Measurements from ENCODE around the gene IL4I1.

DNA sequence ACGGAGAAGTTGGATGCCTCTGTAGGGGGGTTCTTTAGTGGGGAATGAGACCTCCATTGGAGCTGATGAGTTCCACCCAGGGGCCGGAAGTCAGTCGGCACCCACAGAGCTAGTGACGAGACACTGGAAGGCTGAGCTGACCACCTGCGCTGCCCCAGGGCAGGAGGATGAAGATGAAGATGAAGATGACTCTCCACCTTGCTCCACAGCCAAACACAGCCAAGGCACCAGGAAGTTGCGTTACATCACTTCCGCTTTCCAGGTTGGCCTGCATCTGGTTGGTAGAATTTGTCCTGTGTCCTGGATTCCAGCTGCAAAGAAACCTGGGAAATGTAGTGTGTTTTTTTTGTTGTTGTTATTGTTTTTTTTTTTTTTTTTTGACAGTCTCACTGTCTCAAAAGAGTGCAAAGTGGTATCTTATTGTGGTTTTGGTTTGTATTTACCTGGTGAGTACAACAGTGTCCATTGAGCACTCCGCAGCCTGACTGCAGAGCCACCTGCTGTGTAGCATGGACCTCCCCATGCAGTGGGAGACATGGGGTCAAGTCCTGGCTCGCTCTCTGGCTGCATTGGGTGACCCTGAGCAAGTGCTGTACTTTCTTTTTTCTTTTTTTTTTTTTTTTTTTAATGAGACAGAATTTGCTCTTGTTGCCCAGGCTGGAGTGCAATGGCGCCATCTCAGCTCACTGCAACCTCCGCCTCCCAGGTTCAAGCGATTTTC, 17.3 kb downstream of the IL4I1 start:
- no peak for TF ChIP-seq POLR2AphosphoS5 (IDR thresholded peaks at IDR 0.05)
- TF ChIP-seq, protein P1, sequence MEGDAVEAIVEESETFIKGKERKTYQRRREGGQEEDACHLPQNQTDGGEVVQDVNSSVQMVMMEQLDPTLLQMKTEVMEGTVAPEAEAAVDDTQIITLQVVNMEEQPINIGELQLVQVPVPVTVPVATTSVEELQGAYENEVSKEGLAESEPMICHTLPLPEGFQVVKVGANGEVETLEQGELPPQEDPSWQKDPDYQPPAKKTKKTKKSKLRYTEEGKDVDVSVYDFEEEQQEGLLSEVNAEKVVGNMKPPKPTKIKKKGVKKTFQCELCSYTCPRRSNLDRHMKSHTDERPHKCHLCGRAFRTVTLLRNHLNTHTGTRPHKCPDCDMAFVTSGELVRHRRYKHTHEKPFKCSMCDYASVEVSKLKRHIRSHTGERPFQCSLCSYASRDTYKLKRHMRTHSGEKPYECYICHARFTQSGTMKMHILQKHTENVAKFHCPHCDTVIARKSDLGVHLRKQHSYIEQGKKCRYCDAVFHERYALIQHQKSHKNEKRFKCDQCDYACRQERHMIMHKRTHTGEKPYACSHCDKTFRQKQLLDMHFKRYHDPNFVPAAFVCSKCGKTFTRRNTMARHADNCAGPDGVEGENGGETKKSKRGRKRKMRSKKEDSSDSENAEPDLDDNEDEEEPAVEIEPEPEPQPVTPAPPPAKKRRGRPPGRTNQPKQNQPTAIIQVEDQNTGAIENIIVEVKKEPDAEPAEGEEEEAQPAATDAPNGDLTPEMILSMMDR (IDR thresholded peaks at IDR 0.05) = no peak
- no peak for TF ChIP-seq POLR2A (IDR thresholded peaks at IDR 0.05; ENCODE audit: low read depth)
- no peak for TF ChIP-seq EP300 (IDR thresholded peaks at IDR 0.05)

Data from esophagus muscularis mucosa (tissue), 4 donors.